ENCODE results near the gene CBX1.

GRCh38 chr17:48144231-48144630, 43.0 kb upstream of the CBX1 start:
- TF ChIP-seq RAD21 (conservative IDR thresholded peaks at IDR 0.05) (no peak), TAF1 (IDR thresholded peaks at IDR 0.05; ENCODE audit: low read depth) (no peak), CTCF (IDR thresholded peaks at IDR 0.05; ENCODE audit: poor library complexity, severe bottlenecking) (no peak), EZH2 (IDR thresholded peaks at IDR 0.05; ENCODE audit: borderline replicate concordance, insufficient read depth, low read length, poor library complexity, severe bottlenecking) (no peak), EP300 (conservative IDR thresholded peaks at IDR 0.05; ENCODE audit: poor library complexity, severe bottlenecking) (no peak), MXI1 (conservative IDR thresholded peaks at IDR 0.05; ENCODE audit: poor library complexity, severe bottlenecking) (no peak)
- TF ChIP-seq, protein P1, sequence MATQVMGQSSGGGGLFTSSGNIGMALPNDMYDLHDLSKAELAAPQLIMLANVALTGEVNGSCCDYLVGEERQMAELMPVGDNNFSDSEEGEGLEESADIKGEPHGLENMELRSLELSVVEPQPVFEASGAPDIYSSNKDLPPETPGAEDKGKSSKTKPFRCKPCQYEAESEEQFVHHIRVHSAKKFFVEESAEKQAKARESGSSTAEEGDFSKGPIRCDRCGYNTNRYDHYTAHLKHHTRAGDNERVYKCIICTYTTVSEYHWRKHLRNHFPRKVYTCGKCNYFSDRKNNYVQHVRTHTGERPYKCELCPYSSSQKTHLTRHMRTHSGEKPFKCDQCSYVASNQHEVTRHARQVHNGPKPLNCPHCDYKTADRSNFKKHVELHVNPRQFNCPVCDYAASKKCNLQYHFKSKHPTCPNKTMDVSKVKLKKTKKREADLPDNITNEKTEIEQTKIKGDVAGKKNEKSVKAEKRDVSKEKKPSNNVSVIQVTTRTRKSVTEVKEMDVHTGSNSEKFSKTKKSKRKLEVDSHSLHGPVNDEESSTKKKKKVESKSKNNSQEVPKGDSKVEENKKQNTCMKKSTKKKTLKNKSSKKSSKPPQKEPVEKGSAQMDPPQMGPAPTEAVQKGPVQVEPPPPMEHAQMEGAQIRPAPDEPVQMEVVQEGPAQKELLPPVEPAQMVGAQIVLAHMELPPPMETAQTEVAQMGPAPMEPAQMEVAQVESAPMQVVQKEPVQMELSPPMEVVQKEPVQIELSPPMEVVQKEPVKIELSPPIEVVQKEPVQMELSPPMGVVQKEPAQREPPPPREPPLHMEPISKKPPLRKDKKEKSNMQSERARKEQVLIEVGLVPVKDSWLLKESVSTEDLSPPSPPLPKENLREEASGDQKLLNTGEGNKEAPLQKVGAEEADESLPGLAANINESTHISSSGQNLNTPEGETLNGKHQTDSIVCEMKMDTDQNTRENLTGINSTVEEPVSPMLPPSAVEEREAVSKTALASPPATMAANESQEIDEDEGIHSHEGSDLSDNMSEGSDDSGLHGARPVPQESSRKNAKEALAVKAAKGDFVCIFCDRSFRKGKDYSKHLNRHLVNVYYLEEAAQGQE (IDR thresholded peaks at IDR 0.05; ENCODE audit: borderline replicate concordance), result no peak

Data from neural cell (in vitro differentiated cells).